CD14-positive monocyte (primary cell): ENCODE data around the gene MAD1L1. TPM values are rescaled to one million over a fixed set of nuclear protein-coding genes. Genes with fewer than 3 reads are reported as not detected.

Experiments used
- DNase-seq, 3 donors: peaks; one replicate each; pipeline ENCODE4 v3.0.0-alpha.2; 2011 to 2022
- H2AFZ ChIP-seq: 2 replicates; pipeline ENCODE4 v1.6.0; 2012; ENCODE audit warnings: mild to moderate bottlenecking, low read depth, low read length, inconsistent platforms; ENCODE audit not compliant: insufficient read depth, poor library complexity, severe bottlenecking
- H3K27ac ChIP-seq, 2 donors: 1 replicate in 1 of 2; 2 replicates in 1 of 2; pipeline ENCODE4 v1.5.1; 2012 to 2013; ENCODE audit warnings: low read length in 2 of 2, control low read depth in 1 of 2, inconsistent platforms in 1 of 2, low read depth in 1 of 2, mild to moderate bottlenecking in 1 of 2
- H3K27me3 ChIP-seq, 2 donors: one replicate each; pipeline versions ENCODE4 v1.6.0 to v1.6.1; 2011 to 2013; ENCODE audit warnings: low read length in 2 of 2; ENCODE audit not compliant: control insufficient read depth in 2 of 2, insufficient read depth in 2 of 2
- H3K36me3 ChIP-seq, 2 donors: replicated peaks in 1 of 2; 1 replicate in 1 of 2; 2 replicates in 1 of 2; pipeline versions ENCODE4 v1.5.1 to v1.6.1; 2012 to 2013; ENCODE audit warnings: low read length in 2 of 2, control low read depth in 1 of 2, inconsistent platforms in 1 of 2, mild to moderate bottlenecking in 1 of 2; ENCODE audit not compliant: insufficient read depth in 2 of 2, control insufficient read depth in 1 of 2
- H3K4me1 ChIP-seq, 2 donors: 1 replicate in 1 of 2; 2 replicates in 1 of 2; pipeline versions ENCODE4 v1.5.1 to v1.6.1; 2012 to 2013; ENCODE audit warnings: low read length in 2 of 2, control low read depth in 1 of 2, inconsistent platforms in 1 of 2, mild to moderate bottlenecking in 1 of 2, moderate library complexity in 1 of 2; ENCODE audit not compliant: insufficient read depth in 2 of 2, control insufficient read depth in 1 of 2
- H3K4me2 ChIP-seq: replicated peaks from 2 replicates; pipeline ENCODE3; 2012; ENCODE audit warnings: low read length, moderate library complexity, mild to moderate bottlenecking; ENCODE audit not compliant: poor library complexity, severe bottlenecking; ENCODE audit errors: extremely low read depth
- H3K4me3 ChIP-seq, 3 experiments: fragments of 200-600 bp in 1 of 3; sonication (generic) in 1 of 3; replicated peaks in 1 of 3; 1 replicate in 2 of 3; 2 replicates in 1 of 3; pipeline ENCODE4 v1.5.1; 2011 to 2013; ENCODE audit warnings: low read length in 3 of 3, mild to moderate bottlenecking in 3 of 3, control low read depth in 2 of 3, low read depth in 2 of 3, inconsistent platforms in 1 of 3, moderate library complexity in 1 of 3
- H3K79me2 ChIP-seq: 2 replicates; pipeline ENCODE4 v1.6.0; 2012; ENCODE audit warnings: mild to moderate bottlenecking, control low read depth, inconsistent platforms, low read length, moderate library complexity; ENCODE audit not compliant: insufficient read depth
- H3K9ac ChIP-seq: 2 replicates; pipeline ENCODE4 v1.6.0; 2017; ENCODE audit warnings: low read length, mild to moderate bottlenecking; ENCODE audit not compliant: insufficient read depth, poor library complexity, severe bottlenecking
- H3K9me3 ChIP-seq, 2 donors: replicated peaks in 1 of 2; 1 replicate in 1 of 2; 2 replicates in 1 of 2; pipeline versions ENCODE4 v1.5.1 to v1.6.1; 2012 to 2013; ENCODE audit warnings: low read length in 2 of 2, control low read depth in 1 of 2; ENCODE audit not compliant: control insufficient read depth in 1 of 2, insufficient read depth in 1 of 2
- H4K20me1 ChIP-seq: 2 replicates; pipeline ENCODE4 v1.6.0; 2012; ENCODE audit warnings: mild to moderate bottlenecking, low read length, control low read depth, moderate library complexity; ENCODE audit not compliant: insufficient read depth
- H3K27ac Mint-ChIP-seq, 7 donors: one replicate each; pipeline ENCODE4 v1.8.0; 2020; ENCODE audit warnings: mild to moderate bottlenecking in 7 of 7, mixed read lengths in 7 of 7, moderate library complexity in 6 of 7, inconsistent platforms in 2 of 7
- H3K27me3 Mint-ChIP-seq, 3 donors: one replicate each; pipeline ENCODE4 v1.8.0; 2021 to 2022; ENCODE audit warnings: low read depth in 3 of 3, mild to moderate bottlenecking in 3 of 3, mixed read lengths in 3 of 3, moderate library complexity in 3 of 3, inconsistent platforms in 1 of 3
- H3K36me3 Mint-ChIP-seq, 2 donors: one replicate each; pipeline ENCODE4 v1.8.0; 2020; ENCODE audit warnings: mixed read lengths in 2 of 2, inconsistent platforms in 1 of 2, mild to moderate bottlenecking in 1 of 2
- H3K4me1 Mint-ChIP-seq: one replicate; pipeline ENCODE4 v1.8.0; 2020; ENCODE audit warnings: mild to moderate bottlenecking, mixed read lengths
- H3K4me3 Mint-ChIP-seq, 2 donors: one replicate each; pipeline ENCODE4 v1.8.0; 2020; ENCODE audit warnings: mild to moderate bottlenecking in 2 of 2, mixed read lengths in 2 of 2, moderate library complexity in 1 of 2
- H3K9me3 Mint-ChIP-seq, 7 donors: one replicate each; pipeline ENCODE4 v1.8.0; 2020 to 2022; ENCODE audit warnings: mixed read lengths in 7 of 7, mild to moderate bottlenecking in 6 of 7, moderate library complexity in 6 of 7, inconsistent platforms in 2 of 7
- CTCF ChIP-seq: fragments of 200-600 bp; IDR thresholded peaks from one replicate; pipeline ENCODE4 v1.8.0; 2022; ENCODE audit warnings: antibody characterized with exemption, mild to moderate bottlenecking
- WGBS: methylation state at CpG from one replicate; pipeline ENCODE4 v1.1.5; 2013; ENCODE audit warnings: missing lambda C conversion rate; ENCODE audit not compliant: insufficient coverage; 5-methylcytosine and 5-hydroxymethylcytosine counted together
- intact Hi-C, 2 donors: fragments of 100-400 bp; cut with micrococcal nuclease; formaldehyde crosslinking; loops; one replicate each; pipeline versions ENCODE4 v1.15.0 to v1.15.1; 2023
- polyA plus RNA-seq, 3 donors: library from polyadenylated mRNA; depleted of rRNA in 1 of 3; unstranded in 2 of 3; stranded (reverse) in 1 of 3; fragments of 300-500 nt in 2 of 3; fragments of >200 nt in 1 of 3; fragmentation: Illumina TruSeq in 2 of 3; gene quantifications; 1 replicate in 2 of 3; 2 replicates in 1 of 3; pipeline ENCODE4 v1.2.3, GENCODE V29; 2012 to 2021

MAD1L1 gene
- polyA plus RNA-seq, 3 donors = 22.0 to 39.4 (median 33.2) TPM

GRCh38 chr7:2100278-2101208 lies 132.2 kb downstream of the MAD1L1 start:
- no peak overlapping the region for H3K4me3 ChIP-seq
- WGBS = 79% methylated on average over 22 of the region's 31 CpGs

More at GRCh38 chr7:2100278-2101208, 132.2 kb downstream of the MAD1L1 start:
- Histone ChIP-seq H3K4me1 (peaks cover 10 to 33% of the 10 kb centered on the region in 2 donors), H2AFZ (no peak overlapping the region), H3K79me2 (no peaks in the 10 kb centered on the region), H3K27me3 (no peaks in the 10 kb centered on the region), H3K27ac (no peak overlapping the region), H3K36me3 (no peaks in the 10 kb centered on the region), H3K9ac (no peak overlapping the region), H3K4me2 (no peak overlapping the region), H3K9me3 (no peaks in the 10 kb centered on the region), H4K20me1 (peaks cover 12% of the 10 kb centered on the region)
- Mint-ChIP-seq H3K9me3 (peaks cover 0 to 7% (median under 1%) of the 10 kb centered on the region in 7 donors), H3K4me3 (no peak overlapping the region), H3K27ac (peak overlapping the region in 3 of 7 donors; percentile 9 to 55 (median 18)), H3K36me3 (peaks cover 12 to 19% of the 10 kb centered on the region in 2 donors), H3K27me3 (peaks cover 0 to 5% (median 2%) of the 10 kb centered on the region in 3 donors), H3K4me1 (peaks cover 38% of the 10 kb centered on the region)
- intact Hi-C loops = no loop called here
- DNase-seq = no peak
- no peak for TF ChIP-seq CTCF
